Measurements from ENCODE around the gene SH3BP2.

Gene SH3BP2

DNA sequence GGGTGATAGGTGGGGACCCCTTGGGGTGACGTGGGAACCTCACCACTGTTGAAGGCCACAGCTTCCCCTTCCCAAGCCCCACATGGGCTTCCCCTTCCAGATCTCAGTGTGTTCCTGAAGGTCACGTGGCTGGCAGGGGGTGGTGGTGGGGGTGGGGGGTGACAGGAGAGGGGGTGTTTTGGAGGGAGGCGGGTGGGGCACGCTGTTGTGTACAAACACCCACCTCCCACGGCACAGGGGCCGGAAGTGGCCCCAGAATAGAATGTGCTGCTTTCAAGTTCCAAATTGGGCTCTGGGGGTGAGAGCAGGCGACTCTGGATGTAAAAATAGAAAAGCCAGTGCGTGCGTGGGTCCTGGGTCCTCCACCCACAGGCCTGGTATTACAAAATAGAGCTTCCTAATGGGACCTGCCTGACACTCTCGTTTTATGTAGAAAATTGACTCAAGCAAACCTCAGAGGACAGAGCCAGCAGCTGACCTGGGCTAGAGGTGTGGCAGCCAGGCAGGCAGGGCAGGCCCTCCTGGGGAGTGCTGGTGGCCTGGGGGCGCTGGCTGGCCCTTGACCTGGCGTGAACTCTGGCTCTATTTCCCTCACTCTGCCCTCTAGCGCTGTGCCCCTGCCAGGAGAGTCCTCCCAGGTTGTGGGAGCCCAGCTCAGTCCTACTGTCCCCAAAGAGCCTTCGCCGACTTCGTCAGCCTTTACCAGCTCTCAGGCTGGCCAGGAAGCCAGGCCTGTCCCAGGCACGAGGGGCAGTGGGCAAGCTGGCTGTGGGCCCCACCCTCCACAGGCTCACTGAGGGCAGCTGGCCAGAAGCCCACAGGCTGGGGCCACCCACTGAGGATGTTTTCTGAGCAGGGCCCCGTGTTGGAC lies 5.4 kb upstream of the SH3BP2 start:
- peaks cover 10% of the 10 kb centered on the region for H3K27me3 ChIP-seq (ENCODE audit: control insufficient read depth, insufficient read depth, low read length)
- H3K9ac ChIP-seq (ENCODE audit: low read length) = no peak overlapping the region
- H3K27ac ChIP-seq (ENCODE audit: low read length) = no peak overlapping the region
- H3K4me3 ChIP-seq (ENCODE audit: low read length) = no peak overlapping the region
- no peaks in the 10 kb centered on the region for H3K9me3 ChIP-seq (ENCODE audit: control insufficient read depth, low read depth, low read length)
- H3K36me3 ChIP-seq (ENCODE audit: control insufficient read depth, low read depth, low read length) = no peaks in the 10 kb centered on the region
- H3K4me1 ChIP-seq (ENCODE audit: control insufficient read depth, low read depth, low read length) = peaks cover 12% of the 10 kb centered on the region

DNA sequence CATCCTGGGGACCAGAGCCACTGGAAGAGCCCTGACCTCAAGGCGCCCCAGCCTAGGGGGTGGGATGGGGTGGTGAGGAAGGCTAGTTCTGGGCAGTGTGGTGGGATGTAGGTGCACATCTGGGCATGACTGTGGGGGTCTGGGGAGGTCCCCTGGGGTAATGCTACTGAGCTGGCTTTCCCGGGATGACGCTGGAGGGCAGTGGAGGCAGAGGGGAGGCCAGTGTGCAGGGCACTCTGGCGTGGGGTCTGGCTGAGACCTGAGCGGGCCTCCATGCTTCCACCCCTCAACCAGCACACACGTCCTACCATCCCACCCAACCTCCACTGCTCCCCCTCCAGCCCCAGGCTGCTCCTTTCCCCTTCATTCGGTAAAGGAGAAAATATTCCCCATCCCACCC lies 4.8 kb upstream of the SH3BP2 start:
- H3K4me3 ChIP-seq (ENCODE audit: low read length) = no peak overlapping the region
- H3K4me1 ChIP-seq (ENCODE audit: control insufficient read depth, low read depth, low read length) = peaks cover 12% of the 10 kb centered on the region
- peaks cover 12% of the 10 kb centered on the region for H3K27me3 ChIP-seq (ENCODE audit: control insufficient read depth, insufficient read depth, low read length)
- no peaks in the 10 kb centered on the region for H3K9me3 ChIP-seq (ENCODE audit: control insufficient read depth, low read depth, low read length)
- H3K27ac ChIP-seq (ENCODE audit: low read length) = no peak overlapping the region
- no peak overlapping the region for H3K9ac ChIP-seq (ENCODE audit: low read length)
- no peaks in the 10 kb centered on the region for H3K36me3 ChIP-seq (ENCODE audit: control insufficient read depth, low read depth, low read length)

DNA sequence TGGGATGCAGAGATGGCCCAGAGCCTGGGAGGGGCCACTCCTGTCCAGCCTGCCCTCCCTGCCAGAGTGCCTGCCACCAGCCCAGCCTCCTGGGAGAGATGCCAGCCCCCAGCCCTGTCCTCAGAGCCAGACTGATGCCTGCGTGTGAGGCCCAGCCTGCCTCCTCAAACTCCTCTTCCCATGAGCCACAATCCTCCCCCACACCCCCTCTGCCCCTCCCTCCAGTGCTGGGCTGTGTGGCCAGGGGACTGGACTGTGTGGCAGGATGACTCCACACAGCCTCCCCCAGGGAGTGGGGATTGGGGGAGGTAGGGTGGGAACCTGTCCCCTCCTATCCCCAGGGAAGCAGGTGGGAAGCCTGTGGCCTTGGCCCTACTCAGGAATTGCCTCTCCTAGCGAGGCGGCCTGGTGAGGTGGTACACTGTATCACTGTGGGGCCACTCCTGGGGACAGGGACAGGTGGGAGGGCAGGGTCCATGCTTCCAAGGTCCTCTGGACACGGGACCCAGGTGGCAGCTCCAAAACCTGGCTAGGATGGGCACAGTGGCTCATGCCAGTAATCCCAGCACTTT lies 4.3 kb upstream of the SH3BP2 start:
- no peak overlapping the region for H3K27ac ChIP-seq (ENCODE audit: low read length)
- H3K9ac ChIP-seq (ENCODE audit: low read length) = no peak overlapping the region
- H3K27me3 ChIP-seq (ENCODE audit: control insufficient read depth, insufficient read depth, low read length) = peaks cover 17% of the 10 kb centered on the region
- peaks cover 12% of the 10 kb centered on the region for H3K4me1 ChIP-seq (ENCODE audit: control insufficient read depth, low read depth, low read length)
- H3K36me3 ChIP-seq (ENCODE audit: control insufficient read depth, low read depth, low read length) = no peaks in the 10 kb centered on the region
- no peak overlapping the region for H3K4me3 ChIP-seq (ENCODE audit: low read length)
- no peaks in the 10 kb centered on the region for H3K9me3 ChIP-seq (ENCODE audit: control insufficient read depth, low read depth, low read length)

DNA sequence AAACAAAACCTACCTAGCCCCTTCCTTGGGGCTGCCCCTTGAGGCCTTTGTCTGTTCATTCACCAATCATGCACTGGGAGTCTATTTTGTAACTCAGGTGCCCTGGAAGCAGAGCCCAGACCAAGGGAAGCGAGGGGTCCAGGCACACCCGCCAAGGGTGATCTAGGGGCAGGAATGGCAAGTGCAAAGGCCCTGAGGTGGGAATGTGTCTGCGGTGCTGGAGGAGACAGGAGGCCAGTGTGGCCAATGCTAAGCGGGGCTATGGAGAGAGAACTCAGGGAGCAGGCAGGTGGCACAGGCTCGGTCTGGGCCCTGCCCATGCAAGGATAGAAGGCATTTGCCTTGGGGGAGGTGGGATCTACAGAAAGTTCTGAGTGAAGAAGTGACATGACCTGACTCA lies 3.5 kb upstream of the SH3BP2 start:
- no peak overlapping the region for H3K27ac ChIP-seq (ENCODE audit: low read length)
- H3K27me3 ChIP-seq (ENCODE audit: control insufficient read depth, insufficient read depth, low read length) = peaks cover 24% of the 10 kb centered on the region
- no peak overlapping the region for H3K4me3 ChIP-seq (ENCODE audit: low read length)
- peaks cover 12% of the 10 kb centered on the region for H3K4me1 ChIP-seq (ENCODE audit: control insufficient read depth, low read depth, low read length)
- no peak overlapping the region for H3K9ac ChIP-seq (ENCODE audit: low read length)
- H3K9me3 ChIP-seq (ENCODE audit: control insufficient read depth, low read depth, low read length) = no peaks in the 10 kb centered on the region
- H3K36me3 ChIP-seq (ENCODE audit: control insufficient read depth, low read depth, low read length) = no peaks in the 10 kb centered on the region

DNA sequence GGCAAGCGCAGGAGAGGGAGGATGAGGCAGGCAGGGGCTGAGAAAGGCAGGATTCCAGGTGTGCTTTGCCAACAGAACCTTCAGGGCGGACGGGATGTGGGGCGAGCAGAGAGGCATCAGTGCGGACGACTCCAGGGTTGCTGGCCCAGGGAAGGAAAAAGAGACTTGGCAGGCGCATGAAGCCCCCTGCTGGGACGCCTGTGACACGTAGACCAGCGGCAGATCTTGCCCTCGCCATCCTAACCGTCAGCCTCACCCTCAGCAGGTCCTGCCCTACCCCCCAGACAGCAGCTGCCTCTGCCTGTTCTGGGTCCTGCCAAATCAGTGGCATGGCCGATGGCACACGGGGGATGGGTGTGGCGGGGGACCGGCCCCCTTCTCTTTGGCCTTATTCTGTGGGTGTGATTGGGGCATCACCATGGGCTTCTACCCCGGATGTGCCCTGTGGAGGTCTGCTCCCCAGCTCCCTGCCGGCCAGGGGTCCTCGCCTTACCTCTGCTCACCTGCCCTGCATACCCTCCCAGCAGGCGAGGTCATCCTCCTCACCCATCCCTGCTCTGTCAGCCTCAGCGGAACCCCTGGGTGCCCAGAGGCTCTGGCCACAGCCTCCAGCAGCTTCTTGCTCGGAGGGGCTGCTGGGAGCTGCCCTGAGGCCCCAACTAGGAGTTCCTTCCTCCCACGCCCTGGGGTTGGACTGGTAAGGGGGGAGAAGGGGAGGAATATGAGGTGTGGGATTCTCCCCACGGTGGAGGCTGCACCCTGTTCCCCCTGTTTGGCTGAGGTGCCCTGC lies 2.9 kb upstream of the SH3BP2 start:
- Histone ChIP-seq H3K4me1 (ENCODE audit: control insufficient read depth, low read depth, low read length) (peaks cover 12% of the 10 kb centered on the region), H3K36me3 (ENCODE audit: control insufficient read depth, low read depth, low read length) (no peaks in the 10 kb centered on the region), H3K27me3 (ENCODE audit: control insufficient read depth, insufficient read depth, low read length) (peaks cover 28% of the 10 kb centered on the region), H3K9me3 (ENCODE audit: control insufficient read depth, low read depth, low read length) (no peaks in the 10 kb centered on the region), H3K27ac (ENCODE audit: low read length) (no peak overlapping the region), H3K4me3 (ENCODE audit: low read length) (no peak overlapping the region), H3K9ac (ENCODE audit: low read length) (no peak overlapping the region)

DNA sequence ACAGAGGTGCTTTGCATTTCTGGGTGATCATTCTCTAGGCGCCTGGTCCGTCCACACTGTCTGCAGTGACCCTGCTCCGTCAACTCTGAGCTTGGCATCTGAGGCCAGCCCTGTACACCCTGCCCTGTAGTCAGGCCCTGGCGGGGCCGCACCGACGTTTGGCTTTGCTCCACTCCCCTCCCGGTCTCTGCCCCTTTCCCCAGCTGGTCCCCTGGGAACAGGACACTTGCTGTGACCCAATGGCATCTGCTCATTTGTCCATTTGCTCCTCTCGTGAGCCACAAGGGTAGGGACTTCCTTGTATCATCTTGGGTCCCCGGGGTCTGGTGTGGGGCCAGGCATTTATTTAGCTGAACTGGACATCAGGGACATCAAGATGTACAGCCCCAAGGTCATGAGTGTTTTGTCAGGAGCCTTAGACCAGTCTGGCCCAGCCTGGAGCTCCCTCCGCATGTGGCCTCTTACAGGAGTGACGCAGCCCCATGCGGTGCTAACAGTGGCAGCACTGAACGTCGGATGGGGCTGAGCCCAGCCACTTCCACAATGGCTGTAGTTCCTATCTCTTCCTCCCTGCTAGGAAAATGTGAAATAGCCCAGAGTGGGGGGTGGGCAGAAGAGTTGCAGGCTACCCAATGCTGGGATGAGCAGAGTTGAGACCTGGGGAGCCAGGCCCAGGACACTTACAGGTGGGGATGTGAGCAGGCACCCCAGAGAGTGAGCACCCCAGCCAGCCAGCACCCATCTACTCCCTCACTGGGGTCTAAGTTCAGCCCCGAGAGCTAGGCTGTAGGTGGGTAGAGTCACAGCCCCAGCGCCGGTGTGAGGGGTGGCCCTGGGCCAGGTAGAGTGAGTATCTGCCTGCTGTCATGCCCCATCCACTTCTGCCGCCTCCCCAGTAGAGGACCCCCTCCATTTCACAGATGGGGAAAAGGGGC lies 2.0 kb upstream of the SH3BP2 start:
- no peak overlapping the region for H3K27ac ChIP-seq (ENCODE audit: low read length)
- no peak overlapping the region for H3K9ac ChIP-seq (ENCODE audit: low read length)
- H3K9me3 ChIP-seq (ENCODE audit: control insufficient read depth, low read depth, low read length) = no peaks in the 10 kb centered on the region
- H3K4me3 ChIP-seq (ENCODE audit: low read length) = no peak overlapping the region
- peaks cover 28% of the 10 kb centered on the region for H3K27me3 ChIP-seq (ENCODE audit: control insufficient read depth, insufficient read depth, low read length)
- no peaks in the 10 kb centered on the region for H3K36me3 ChIP-seq (ENCODE audit: control insufficient read depth, low read depth, low read length)
- H3K4me1 ChIP-seq (ENCODE audit: control insufficient read depth, low read depth, low read length) = peaks cover 12% of the 10 kb centered on the region

DNA sequence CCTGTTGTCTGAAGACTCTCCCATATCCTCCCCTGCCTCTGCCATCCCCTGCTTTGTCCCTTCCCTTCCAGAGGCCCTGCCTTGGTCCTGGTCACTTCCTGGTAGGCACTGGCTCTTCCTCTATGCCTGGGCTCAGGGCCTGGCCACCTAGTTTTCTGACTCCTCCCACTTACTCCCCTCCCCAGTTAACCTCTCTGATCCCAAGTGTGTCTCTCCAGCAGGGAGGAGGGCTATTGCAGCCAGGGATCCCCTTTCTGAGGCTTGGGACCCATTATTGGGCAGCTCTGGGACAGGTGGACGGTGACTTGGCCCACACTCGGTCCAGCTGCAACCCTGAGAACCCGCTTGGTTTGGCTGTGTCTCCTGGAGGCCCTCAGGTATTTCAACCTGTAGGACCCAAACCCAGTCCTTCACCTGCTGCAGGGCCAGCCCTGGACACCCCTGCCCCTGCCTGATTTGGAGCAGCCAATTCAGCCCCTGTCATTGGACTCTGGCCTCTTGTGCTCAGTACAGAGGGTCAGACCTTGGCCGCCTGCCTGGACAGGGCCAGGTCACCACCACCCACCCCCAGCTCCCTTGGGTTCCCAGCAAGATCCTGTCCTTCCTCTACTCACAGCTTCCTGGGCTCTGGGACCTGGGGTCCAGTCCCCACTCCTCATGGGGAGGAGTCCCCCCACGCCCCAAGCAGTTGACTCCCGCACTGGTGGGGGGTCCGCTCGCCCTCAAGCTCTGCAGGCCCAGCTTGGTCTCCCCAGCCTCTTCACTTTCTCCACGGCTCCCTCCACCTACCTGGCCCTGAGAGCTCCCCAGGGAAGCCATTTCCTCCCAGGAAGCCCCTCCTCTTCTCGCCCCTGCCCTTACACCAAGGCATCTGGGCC lies 1.1 kb upstream of the SH3BP2 start:
- Histone ChIP-seq H3K36me3 (ENCODE audit: control insufficient read depth, low read depth, low read length) (no peaks in the 10 kb centered on the region), H3K27me3 (ENCODE audit: control insufficient read depth, insufficient read depth, low read length) (peaks cover 28% of the 10 kb centered on the region), H3K27ac (ENCODE audit: low read length) (no peak overlapping the region), H3K4me1 (ENCODE audit: control insufficient read depth, low read depth, low read length) (peaks cover 12% of the 10 kb centered on the region), H3K4me3 (ENCODE audit: low read length) (no peak overlapping the region), H3K9me3 (ENCODE audit: control insufficient read depth, low read depth, low read length) (no peaks in the 10 kb centered on the region), H3K9ac (ENCODE audit: low read length) (no peak overlapping the region)

DNA sequence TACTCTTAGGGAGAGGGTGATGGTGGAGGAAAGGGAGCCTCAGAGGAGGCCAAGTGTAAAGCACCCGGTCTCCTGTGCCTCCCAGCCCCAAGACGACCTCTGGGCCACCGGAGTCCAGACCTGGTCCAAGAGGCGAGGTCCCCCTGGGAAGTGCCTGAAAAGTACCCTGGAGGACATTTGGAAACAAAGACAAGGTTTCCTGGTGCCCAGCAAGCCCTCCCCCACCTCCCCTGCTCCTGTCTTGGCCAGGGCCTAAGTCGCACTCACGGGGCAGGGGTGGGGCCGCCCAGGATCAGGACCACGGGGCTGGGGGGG lies 532 bp upstream of the SH3BP2 start:
- Histone ChIP-seq H3K4me1 (ENCODE audit: control insufficient read depth, low read depth, low read length) (peaks cover 12% of the 10 kb centered on the region), H3K4me3 (ENCODE audit: low read length) (no peak overlapping the region), H3K9me3 (ENCODE audit: control insufficient read depth, low read depth, low read length) (no peaks in the 10 kb centered on the region), H3K27ac (ENCODE audit: low read length) (no peak overlapping the region), H3K27me3 (ENCODE audit: control insufficient read depth, insufficient read depth, low read length) (peaks cover 28% of the 10 kb centered on the region), H3K36me3 (ENCODE audit: control insufficient read depth, low read depth, low read length) (no peaks in the 10 kb centered on the region), H3K9ac (ENCODE audit: low read length) (no peak overlapping the region)

DNA sequence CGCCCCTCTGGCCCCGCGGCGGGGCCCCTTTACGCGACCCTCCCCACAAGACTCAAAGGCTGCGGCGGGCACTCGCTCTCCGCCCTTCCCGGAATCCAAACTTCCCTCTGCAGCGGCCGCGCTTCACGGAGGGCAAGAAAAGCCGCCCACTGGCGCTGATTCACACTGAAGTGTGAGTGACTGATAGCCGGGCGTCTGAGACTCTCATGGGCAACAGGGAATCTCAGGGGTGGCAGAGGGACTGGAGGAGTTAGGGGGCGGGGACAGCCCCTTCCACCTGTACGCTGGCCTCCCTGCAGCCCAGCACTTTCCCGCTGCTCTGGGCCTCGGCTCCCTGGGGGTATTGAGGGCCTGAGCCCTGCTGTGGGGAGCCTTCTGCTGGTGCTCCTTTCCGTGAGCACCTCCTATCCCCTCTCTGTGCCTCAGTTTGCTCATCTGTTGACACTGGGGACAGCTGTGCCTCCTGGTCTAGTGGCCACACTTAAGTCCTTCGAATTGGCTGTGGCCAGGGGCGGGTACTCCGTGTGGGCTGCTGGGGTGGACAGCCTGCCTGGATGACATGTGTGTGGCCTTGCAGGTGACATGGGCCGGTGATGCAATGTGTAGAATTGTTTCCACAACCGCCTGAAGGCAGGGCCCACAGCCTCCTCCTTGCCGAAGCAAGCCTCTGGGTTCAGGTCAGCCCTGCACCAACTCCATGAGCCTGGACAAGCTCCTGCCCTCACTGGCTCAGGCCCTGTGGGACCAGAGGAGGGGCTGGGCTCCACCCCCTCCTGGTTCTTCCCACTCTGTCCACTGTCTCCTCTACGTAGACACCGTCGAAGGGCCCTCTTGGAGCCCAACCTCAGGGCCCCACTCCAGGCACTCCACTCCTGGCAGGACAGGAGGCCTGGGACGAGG lies 951 bp downstream of the SH3BP2 start:
- Histone ChIP-seq H3K4me1 (ENCODE audit: control insufficient read depth, low read depth, low read length) (peaks cover 12% of the 10 kb centered on the region), H3K9ac (ENCODE audit: low read length) (no peak overlapping the region), H3K4me3 (ENCODE audit: low read length) (peak overlapping the region; percentile 45), H3K27ac (ENCODE audit: low read length) (no peak overlapping the region), H3K9me3 (ENCODE audit: control insufficient read depth, low read depth, low read length) (no peaks in the 10 kb centered on the region), H3K27me3 (ENCODE audit: control insufficient read depth, insufficient read depth, low read length) (peaks cover 28% of the 10 kb centered on the region), H3K36me3 (ENCODE audit: control insufficient read depth, low read depth, low read length) (no peaks in the 10 kb centered on the region)
